Measurements from ENCODE around the gene CPZ.

Gene CPZ

DNA sequence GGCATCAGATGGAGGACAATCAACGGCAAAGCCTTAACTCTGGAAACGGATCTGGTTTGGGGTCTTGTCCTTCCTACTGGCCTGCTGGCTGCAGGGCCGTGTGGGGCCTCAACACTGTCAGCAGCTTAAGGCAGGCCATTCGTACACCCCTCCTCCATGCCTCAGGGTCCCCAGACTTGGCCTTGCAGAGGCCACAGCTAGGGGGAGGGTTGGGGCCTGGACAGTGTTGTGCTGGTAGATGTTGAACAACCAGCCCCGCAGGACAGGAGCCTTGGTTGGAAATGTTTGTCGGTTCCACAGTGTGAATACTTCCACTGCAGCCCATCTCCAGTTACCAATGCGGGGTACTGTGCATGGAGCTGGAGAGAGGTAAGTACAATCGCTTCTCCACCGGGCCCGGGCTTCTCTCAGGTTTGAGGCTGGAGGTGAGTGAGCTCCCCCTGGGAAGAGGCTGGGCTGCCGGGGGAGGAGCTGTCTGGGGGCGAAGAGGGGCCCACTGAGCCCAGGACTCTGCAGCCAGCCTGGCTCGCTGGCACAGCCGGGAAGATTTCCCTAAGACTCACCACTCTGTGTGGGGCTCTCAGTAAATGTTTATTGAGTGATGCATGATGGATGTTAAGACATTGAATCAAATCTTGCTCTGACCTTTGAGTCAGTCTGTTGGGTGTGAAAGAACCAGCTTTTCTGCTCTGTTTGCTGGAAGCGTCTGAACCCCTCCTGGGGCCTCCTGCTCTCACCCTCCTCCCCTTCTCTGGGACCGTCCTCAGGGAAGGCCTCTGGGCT lies 32.1 kb upstream of the CPZ start:
- TF ChIP-seq ZBTB7A (IDR thresholded peaks at IDR 0.05; ENCODE audit: low read depth) (no peak), TEAD4 (IDR thresholded peaks at IDR 0.05) (no peak), EP300 (IDR thresholded peaks at IDR 0.05; ENCODE audit: borderline replicate concordance) (no peak), CEBPB (IDR thresholded peaks at IDR 0.05) (no peak), EGR1 (IDR thresholded peaks at IDR 0.05) (no peak), MAX (IDR thresholded peaks at IDR 0.05) (no peak), FOXM1 (IDR thresholded peaks at IDR 0.05; ENCODE audit: borderline replicate concordance, low read depth) (no peak), CREB1 (IDR thresholded peaks at IDR 0.05; ENCODE audit: low read depth) (no peak), TAF1 (IDR thresholded peaks at IDR 0.05; ENCODE audit: low read depth) (no peak), NFIC (IDR thresholded peaks at IDR 0.05) (no peak), YY1 (IDR thresholded peaks at IDR 0.05; ENCODE audit: low read depth) (no peak), TCF12 (IDR thresholded peaks at IDR 0.05; ENCODE audit: low read depth) (no peak), RAD21 (IDR thresholded peaks at IDR 0.05; ENCODE audit: low read depth) (no peak), USF1 (IDR thresholded peaks at IDR 0.05) (no peak), REST (IDR thresholded peaks at IDR 0.05; ENCODE audit: low read depth) (no peak)

GRCh38 chr4:8564595-8564994 lies 28.0 kb upstream of the CPZ start:
- no peak for TF ChIP-seq USF1 (IDR thresholded peaks at IDR 0.05)
- TF ChIP-seq RAD21 (IDR thresholded peaks at IDR 0.05; ENCODE audit: low read depth) = no peak
- TF ChIP-seq ZBTB7A (IDR thresholded peaks at IDR 0.05; ENCODE audit: low read depth) = no peak
- no peak for TF ChIP-seq MAX (IDR thresholded peaks at IDR 0.05)

DNA sequence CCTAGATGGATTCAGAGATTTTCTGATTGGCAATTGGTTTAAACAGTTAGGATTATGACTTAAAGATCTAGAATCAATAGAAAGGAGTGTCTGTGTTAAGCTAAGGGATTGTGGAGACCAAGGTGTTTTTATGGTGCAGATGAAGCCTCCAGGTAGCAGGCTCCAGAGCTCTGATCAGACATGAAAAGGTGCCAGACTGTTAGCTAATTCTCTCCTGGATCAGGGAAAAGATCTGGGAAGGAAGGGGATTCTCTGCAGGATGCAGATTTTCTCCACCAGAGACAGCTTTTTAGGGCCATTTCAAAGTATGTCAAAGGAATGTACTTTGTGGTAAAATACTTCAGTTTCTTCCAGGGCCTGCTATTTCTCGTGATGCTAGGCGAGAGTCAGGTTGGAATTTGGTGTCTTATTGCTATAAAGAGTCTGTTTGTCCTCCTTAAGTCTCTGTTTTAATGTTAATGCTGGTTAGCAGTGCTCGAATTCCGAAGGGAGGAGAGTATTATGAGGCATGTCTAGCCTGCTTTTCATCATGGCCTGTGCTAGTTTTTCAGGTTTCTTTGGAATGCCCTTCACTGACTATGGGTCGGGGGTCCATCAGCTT lies 24.4 kb upstream of the CPZ start:
- no peak for TF ChIP-seq RAD21 (IDR thresholded peaks at IDR 0.05; ENCODE audit: low read depth)
- TF ChIP-seq TEAD4 (IDR thresholded peaks at IDR 0.05) = no peak
- TF ChIP-seq EP300 (IDR thresholded peaks at IDR 0.05; ENCODE audit: borderline replicate concordance) = no peak
- TF ChIP-seq MAX (IDR thresholded peaks at IDR 0.05) = no peak
- TF ChIP-seq USF1 (IDR thresholded peaks at IDR 0.05) = no peak
- TF ChIP-seq ZBTB7A (IDR thresholded peaks at IDR 0.05; ENCODE audit: low read depth) = no peak
- TF ChIP-seq FOXM1 (IDR thresholded peaks at IDR 0.05; ENCODE audit: borderline replicate concordance, low read depth) = no peak
- no peak for TF ChIP-seq TAF1 (IDR thresholded peaks at IDR 0.05; ENCODE audit: low read depth)
- no peak for TF ChIP-seq CEBPB (IDR thresholded peaks at IDR 0.05)
- no peak for TF ChIP-seq NFIC (IDR thresholded peaks at IDR 0.05)
- no peak for TF ChIP-seq CREB1 (IDR thresholded peaks at IDR 0.05; ENCODE audit: low read depth)
- no peak for TF ChIP-seq REST (IDR thresholded peaks at IDR 0.05; ENCODE audit: low read depth)

DNA sequence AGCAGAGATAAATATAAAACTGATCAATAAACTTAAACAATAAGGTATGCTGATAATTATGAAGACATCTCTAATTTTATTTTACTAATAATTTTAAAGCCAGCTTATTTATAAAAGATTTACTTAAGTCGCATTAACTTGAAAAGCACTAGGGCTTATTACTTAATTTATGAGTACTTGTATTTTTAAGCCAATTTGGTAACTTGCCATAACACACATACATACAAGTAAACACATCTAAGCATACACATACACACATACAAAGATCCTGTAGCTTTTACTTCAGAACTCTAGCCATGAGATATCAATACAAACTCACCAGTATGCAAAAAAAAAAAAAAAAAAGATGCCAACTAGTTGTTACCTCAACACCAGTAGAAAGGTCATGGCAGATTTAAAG lies 22.4 kb upstream of the CPZ start:
- no peak for TF ChIP-seq NFIC (IDR thresholded peaks at IDR 0.05)
- no peak for TF ChIP-seq CEBPB (IDR thresholded peaks at IDR 0.05)
- no peak for TF ChIP-seq EP300 (IDR thresholded peaks at IDR 0.05; ENCODE audit: borderline replicate concordance)

Measured in Ishikawa (cell line).